Stimulated activated CD4-positive, alpha-beta T cell treated with anti-CD3 and anti-CD28 coated beads, TNF-alpha, amount 100 ng/mL, for 24 hours (primary cell): ENCODE results near the gene ACSL1.
"Not testable (repeated sequence)": the region's sequence is repeated elsewhere in the genome, so short reads cannot be mapped to it uniquely, and the experiment has no call there.

Experiments
- DNase-seq, 3 experiments: peaks; one replicate each; pipeline ENCODE4 v3.0.0-alpha.2; 2020; ENCODE audit warnings: low read depth in 3 of 3

The ACSL1 gene

GRCh38 chr4:184790826-184791225 lies 34.9 kb downstream of the ACSL1 start:
- no peak for DNase-seq

- DNase-seq: no peak
These were observed 37.8 kb downstream of the ACSL1 start for GRCh38 chr4:184787766-184788503.

GRCh38 chr4:184785813-184786212 lies 40.0 kb downstream of the ACSL1 start:
- DNase-seq: no peak

GRCh38 chr4:184784628-184785257 lies 41.0 kb downstream of the ACSL1 start:
- no peak for DNase-seq

GRCh38 chr4:184782731-184783373 lies 42.9 kb downstream of the ACSL1 start:
- no peak for DNase-seq

GRCh38 chr4:184779160-184779559 lies 46.6 kb downstream of the ACSL1 start:
- not testable (repeated sequence) for DNase-seq

GRCh38 chr4:184778325-184778724 lies 47.4 kb downstream of the ACSL1 start:
- DNase-seq: no peak

GRCh38 chr4:184776821-184777220 lies 48.9 kb downstream of the ACSL1 start:
- DNase-seq: no peak

- no peak for DNase-seq
These were observed 49.8 kb downstream of the ACSL1 start for GRCh38 chr4:184775854-184776555.

- DNase-seq: no peak
These were observed 51.6 kb downstream of the ACSL1 start for GRCh38 chr4:184774152-184774551.

- no peak for DNase-seq
These were observed 54.4 kb downstream of the ACSL1 start for GRCh38 chr4:184771416-184771815.

- DNase-seq: no peak
These were observed 56.5 kb downstream of the ACSL1 start for GRCh38 chr4:184769141-184769765.

- DNase-seq: no peak
These were observed 57.5 kb downstream of the ACSL1 start for GRCh38 chr4:184768296-184768695.

- no peak for DNase-seq
These were observed 59.3 kb downstream of the ACSL1 start for GRCh38 chr4:184766446-184766845.

- no peak for DNase-seq
These were observed 60.1 kb downstream of the ACSL1 start for GRCh38 chr4:184765473-184766340.

GRCh38 chr4:184764601-184765000 lies 61.2 kb downstream of the ACSL1 start:
- DNase-seq: no peak

GRCh38 chr4:184763150-184763780 lies 62.5 kb downstream of the ACSL1 start:
- no peak for DNase-seq

- DNase-seq: peak in 2 of 3 experiments; percentile 8 to 17
These were observed 63.7 kb downstream of the ACSL1 start for GRCh38 chr4:184762100-184762499.

- no peak for DNase-seq
These were observed 65.1 kb downstream of the ACSL1 start for GRCh38 chr4:184760681-184761080.

GRCh38 chr4:184757810-184758209 lies 68.0 kb downstream of the ACSL1 start:
- DNase-seq: no peak
